ENCODE measurements around the gene GSE1.

GSE1 gene

GRCh38 chr16:85612801-85613603 is at the start of gene GSE1:
Gene GSE1 (plus strand): TSS chr16:85613322. CDS start chr16:85613392, 70 bp downstream.
- peak within 1 kb of the TSS; percentile 96 for H3K27ac ChIP-seq
- no peak for TF ChIP-seq Cebpa-rat (IDR thresholded peaks at IDR 0.05)
- peaks cover 65% of the 10 kb centered on the region for H4K20me1 ChIP-seq
- peaks cover 68% of the 10 kb centered on the region for H3K4me1 ChIP-seq
- peak within 1 kb of the TSS; percentile 76 for H3K4me3 ChIP-seq
- H3K36me3 ChIP-seq: peaks cover 5% of the 10 kb centered on the region
- peak within 1 kb of the TSS; percentile 97 for H3K4me2 ChIP-seq
- H3K27me3 ChIP-seq: no peaks in the 10 kb centered on the region
- no peaks in the 10 kb centered on the region for H3K9me3 ChIP-seq
- peak within 1 kb of the TSS; percentile 85 for H3K9ac ChIP-seq

- H3K27ac ChIP-seq: peak overlapping the region; percentile 52
- peak overlapping the region; percentile 77 for H3K4me2 ChIP-seq
- peaks cover 98% of the 10 kb centered on the region for H3K4me1 ChIP-seq
- no peak overlapping the region for H3K9ac ChIP-seq
- no peak for TF ChIP-seq Cebpa-rat (IDR thresholded peaks at IDR 0.05)
- H4K20me1 ChIP-seq: peaks cover 80% of the 10 kb centered on the region
- no peaks in the 10 kb centered on the region for H3K27me3 ChIP-seq
- peaks cover 23% of the 10 kb centered on the region for H3K36me3 ChIP-seq
- peaks cover 16% of the 10 kb centered on the region for H3K9me3 ChIP-seq
- no peak overlapping the region for H3K4me3 ChIP-seq
Observed at GRCh38 chr16:85563515-85564276, 49.4 kb upstream of the GSE1 start.

GRCh38 chr16:85564277-85565051 is 48.7 kb upstream of the GSE1 start:
- Histone ChIP-seq H4K20me1 (peaks cover 72% of the 10 kb centered on the region), H3K27ac (peak overlapping the region; percentile 52; the same call in 1 of the 2 replicates), H3K9ac (no peak overlapping the region), H3K9me3 (peaks cover 23% of the 10 kb centered on the region), H3K4me3 (no peak overlapping the region), H3K27me3 (no peaks in the 10 kb centered on the region), H3K4me1 (peaks cover 98% of the 10 kb centered on the region), H3K4me2 (peak overlapping the region; percentile 77), H3K36me3 (peaks cover 28% of the 10 kb centered on the region)
- TF ChIP-seq Cebpa-rat (IDR thresholded peaks at IDR 0.05): no peak

- TF ChIP-seq Cebpa-rat (IDR thresholded peaks at IDR 0.05): no peak
- Histone ChIP-seq H3K27ac (peak overlapping the region; percentile 57), H3K4me3 (no peak overlapping the region; the same call in 1 of the 2 replicates), H4K20me1 (peaks cover 63% of the 10 kb centered on the region), H3K36me3 (peaks cover 27% of the 10 kb centered on the region), H3K4me1 (peaks cover 99% of the 10 kb centered on the region), H3K4me2 (peak overlapping the region; percentile 77), H3K9ac (no peak overlapping the region), H3K27me3 (no peaks in the 10 kb centered on the region), H3K9me3 (peaks cover 25% of the 10 kb centered on the region)
Observed at GRCh38 chr16:85565340-85565739, 47.8 kb upstream of the GSE1 start.

- H3K27ac ChIP-seq: peak overlapping the region; percentile 57
Observed at GRCh38 chr16:85565801-85566526, 47.2 kb upstream of the GSE1 start.

GRCh38 chr16:85566561-85567100 is 46.5 kb upstream of the GSE1 start:
- H3K27me3 ChIP-seq: no peaks in the 10 kb centered on the region
- 0 out of 2 replicates have a peak overlapping the region, but pooled peaks have one; percentile 20 for H3K9ac ChIP-seq
- H3K4me3 ChIP-seq: no peak overlapping the region
- peaks cover 51% of the 10 kb centered on the region for H4K20me1 ChIP-seq
- H3K4me1 ChIP-seq: peaks cover 99% of the 10 kb centered on the region
- peak overlapping the region; percentile 57 for H3K27ac ChIP-seq
- peaks cover 25% of the 10 kb centered on the region for H3K9me3 ChIP-seq
- peaks cover 22% of the 10 kb centered on the region for H3K36me3 ChIP-seq
- H3K4me2 ChIP-seq: peak overlapping the region; percentile 77
- no peak for TF ChIP-seq Cebpa-rat (IDR thresholded peaks at IDR 0.05)

More at GRCh38 chr16:85565801-85566526, 47.2 kb upstream of the GSE1 start:
- Histone ChIP-seq H3K4me3 (no peak overlapping the region; the same call in 1 of the 2 replicates), H3K9me3 (peaks cover 25% of the 10 kb centered on the region), H3K9ac (0 out of 2 replicates have a peak overlapping the region, but pooled peaks have one; percentile 20), H3K4me1 (peaks cover 99% of the 10 kb centered on the region), H3K36me3 (peaks cover 22% of the 10 kb centered on the region), H4K20me1 (peaks cover 57% of the 10 kb centered on the region), H3K4me2 (peak overlapping the region; percentile 77), H3K27me3 (no peaks in the 10 kb centered on the region)
- no peak for TF ChIP-seq Cebpa-rat (IDR thresholded peaks at IDR 0.05)

GRCh38 chr16:85567101-85567866 is 45.8 kb upstream of the GSE1 start:
- Histone ChIP-seq H3K9ac (no peak overlapping the region), H3K4me1 (peaks cover 99% of the 10 kb centered on the region), H3K4me2 (peak overlapping the region; percentile 95), H3K9me3 (peaks cover 25% of the 10 kb centered on the region), H3K4me3 (peak overlapping the region; percentile 13; the same call in 1 of the 2 replicates), H3K27ac (peak overlapping the region; percentile 97), H4K20me1 (peaks cover 44% of the 10 kb centered on the region), H3K27me3 (no peaks in the 10 kb centered on the region), H3K36me3 (peaks cover 22% of the 10 kb centered on the region)
- no peak for TF ChIP-seq Cebpa-rat (IDR thresholded peaks at IDR 0.05)

- H3K9ac ChIP-seq: no peak overlapping the region
- peak overlapping the region; percentile 95 for H3K4me2 ChIP-seq
- peaks cover 22% of the 10 kb centered on the region for H3K36me3 ChIP-seq
- H3K4me3 ChIP-seq: no peak overlapping the region
- peaks cover 38% of the 10 kb centered on the region for H4K20me1 ChIP-seq
- peaks cover 25% of the 10 kb centered on the region for H3K9me3 ChIP-seq
- peak overlapping the region; percentile 97 for H3K27ac ChIP-seq
- peaks cover 99% of the 10 kb centered on the region for H3K4me1 ChIP-seq
- TF ChIP-seq Cebpa-rat (IDR thresholded peaks at IDR 0.05): no peak
- no peaks in the 10 kb centered on the region for H3K27me3 ChIP-seq
Observed at GRCh38 chr16:85567935-85568334, 45.2 kb upstream of the GSE1 start.
